DOHH2 (cell line): ENCODE results near the gene GJB2.

Experiments
- H3F3A ChIP-seq: fragments of 200-600 bp; sonication (generic), shearing (Covaris generic); 2 replicates; pipeline ENCODE4 v1.6.0; 2016; ENCODE audit warnings: antibody characterized with exemption, mild to moderate bottlenecking; ENCODE audit not compliant: control insufficient read depth, insufficient read depth
- H3K27ac ChIP-seq: fragments of 200-600 bp; sonication (generic); 2 replicates; pipeline ENCODE4 v1.5.1; 2014; ENCODE audit warnings: low read depth, mild to moderate bottlenecking, low read length, moderate library complexity
- H3K27me3 ChIP-seq: fragments of 200-600 bp; sonication (generic); 2 replicates; pipeline ENCODE4 v1.6.1; 2014; ENCODE audit warnings: mild to moderate bottlenecking, low read length, mixed read lengths; ENCODE audit not compliant: control insufficient read depth
- H3K36me3 ChIP-seq: fragments of 200-600 bp; sonication (generic); 2 replicates; pipeline ENCODE4 v1.6.1; 2014; ENCODE audit warnings: mild to moderate bottlenecking, low read length, moderate library complexity, mixed read lengths; ENCODE audit not compliant: control insufficient read depth
- H3K4me1 ChIP-seq: fragments of 200-600 bp; sonication (generic); 2 replicates; pipeline ENCODE4 v1.6.1; 2014; ENCODE audit warnings: mild to moderate bottlenecking, low read length, mixed read lengths; ENCODE audit not compliant: control insufficient read depth
- H3K4me2 ChIP-seq: fragments of 200-600 bp; sonication (generic); 2 replicates; pipeline ENCODE4 v1.6.0; 2014; ENCODE audit warnings: mild to moderate bottlenecking, low read length, moderate library complexity
- H3K4me3 ChIP-seq: fragments of 200-600 bp; sonication (generic); 2 replicates; pipeline ENCODE4 v1.5.1; 2014; ENCODE audit warnings: mild to moderate bottlenecking, low read length, mixed read lengths
- H3K79me2 ChIP-seq: fragments of 200-600 bp; sonication (generic); 2 replicates; pipeline ENCODE4 v1.6.1; 2014; ENCODE audit warnings: mild to moderate bottlenecking, low read length, mixed read lengths; ENCODE audit not compliant: control insufficient read depth
- H3K9me2 ChIP-seq: fragments of 200-600 bp; sonication (generic); replicated peaks from 2 replicates; pipeline ENCODE4 v1.6.1; 2014; ENCODE audit warnings: mild to moderate bottlenecking, low read length, mixed read lengths; ENCODE audit not compliant: control insufficient read depth
- H3K9me3 ChIP-seq: fragments of 200-600 bp; sonication (generic); 2 replicates; pipeline ENCODE4 v1.6.1; 2014; ENCODE audit warnings: antibody characterized with exemption, low read length, mixed read lengths; ENCODE audit not compliant: control insufficient read depth, insufficient read depth
- H4K20me1 ChIP-seq: fragments of 200-600 bp; sonication (generic); 2 replicates; pipeline ENCODE4 v1.6.0; 2014; ENCODE audit warnings: low read depth, mild to moderate bottlenecking, antibody characterized with exemption, low read length, moderate library complexity; ENCODE audit not compliant: control insufficient read depth, insufficient read depth
- EZH2phosphoT487 ChIP-seq: fragments of 200-600 bp; sonication (generic); IDR thresholded peaks from 2 replicates; pipeline ENCODE4 v1.6.1; 2017; ENCODE audit warnings: borderline replicate concordance, mild to moderate bottlenecking, antibody characterized with exemption, low read length, moderate library complexity, mixed read lengths
- TF ChIP-seq, protein P1 (sequence below): fragments of 200-600 bp; sonication (generic); IDR thresholded peaks from one replicate; pipeline ENCODE4 v1.5.1; 2014; ENCODE audit warnings: antibody characterized with exemption, mild to moderate bottlenecking, low read depth, low read length; ENCODE audit not compliant: poor library complexity, severe bottlenecking

Gene GJB2

DNA sequence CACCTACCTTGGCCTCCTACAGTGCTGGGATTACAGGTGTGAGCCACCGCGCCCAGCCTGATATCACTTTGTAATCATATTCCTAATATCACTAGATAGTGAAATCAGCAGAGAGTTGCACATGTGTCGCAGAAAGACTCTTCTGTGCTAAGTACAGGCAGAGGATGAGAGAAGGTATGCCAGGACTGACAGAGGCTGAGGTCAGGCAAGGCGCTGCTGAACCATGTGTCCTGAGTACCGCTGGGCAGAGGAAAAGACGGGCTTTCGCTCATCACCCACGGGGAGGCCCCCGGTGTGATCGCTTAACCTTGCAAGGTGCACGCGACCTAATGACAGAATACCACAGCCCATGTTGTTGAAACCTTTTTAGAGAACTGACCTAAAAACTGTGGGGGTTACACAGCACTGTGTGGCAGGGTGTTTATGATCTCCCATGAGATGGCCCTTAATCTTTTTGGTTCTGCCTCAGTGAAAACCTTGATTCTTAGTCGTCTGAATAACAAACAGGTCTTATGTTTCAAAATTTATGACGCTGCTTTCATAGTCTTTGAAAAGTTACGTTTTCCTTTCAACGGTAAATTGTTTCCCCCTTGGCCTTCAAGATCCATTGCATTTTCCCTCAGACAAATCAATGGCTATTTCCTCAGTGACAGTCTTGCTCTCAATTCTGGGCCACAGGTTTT, 44.1 kb downstream of the GJB2 start:
- H3K4me1 ChIP-seq = no peaks in the 10 kb centered on the region
- no peaks in the 10 kb centered on the region for H4K20me1 ChIP-seq
- H3K9me3 ChIP-seq = no peaks in the 10 kb centered on the region
- peaks cover 6% of the 10 kb centered on the region; the same call in 1 of the 2 replicates for H3K27me3 ChIP-seq
- H3K79me2 ChIP-seq = no peaks in the 10 kb centered on the region
- no peak overlapping the region for H3K4me2 ChIP-seq
- H3K36me3 ChIP-seq = no peaks in the 10 kb centered on the region
- H3F3A ChIP-seq = no peaks in the 10 kb centered on the region
- H3K9me2 ChIP-seq = no peaks in the 10 kb centered on the region
- H3K4me3 ChIP-seq = no peak overlapping the region
- H3K27ac ChIP-seq = no peak overlapping the region
- no peak for TF ChIP-seq EZH2phosphoT487
- TF ChIP-seq, protein P1, sequence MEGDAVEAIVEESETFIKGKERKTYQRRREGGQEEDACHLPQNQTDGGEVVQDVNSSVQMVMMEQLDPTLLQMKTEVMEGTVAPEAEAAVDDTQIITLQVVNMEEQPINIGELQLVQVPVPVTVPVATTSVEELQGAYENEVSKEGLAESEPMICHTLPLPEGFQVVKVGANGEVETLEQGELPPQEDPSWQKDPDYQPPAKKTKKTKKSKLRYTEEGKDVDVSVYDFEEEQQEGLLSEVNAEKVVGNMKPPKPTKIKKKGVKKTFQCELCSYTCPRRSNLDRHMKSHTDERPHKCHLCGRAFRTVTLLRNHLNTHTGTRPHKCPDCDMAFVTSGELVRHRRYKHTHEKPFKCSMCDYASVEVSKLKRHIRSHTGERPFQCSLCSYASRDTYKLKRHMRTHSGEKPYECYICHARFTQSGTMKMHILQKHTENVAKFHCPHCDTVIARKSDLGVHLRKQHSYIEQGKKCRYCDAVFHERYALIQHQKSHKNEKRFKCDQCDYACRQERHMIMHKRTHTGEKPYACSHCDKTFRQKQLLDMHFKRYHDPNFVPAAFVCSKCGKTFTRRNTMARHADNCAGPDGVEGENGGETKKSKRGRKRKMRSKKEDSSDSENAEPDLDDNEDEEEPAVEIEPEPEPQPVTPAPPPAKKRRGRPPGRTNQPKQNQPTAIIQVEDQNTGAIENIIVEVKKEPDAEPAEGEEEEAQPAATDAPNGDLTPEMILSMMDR = no peak

DNA sequence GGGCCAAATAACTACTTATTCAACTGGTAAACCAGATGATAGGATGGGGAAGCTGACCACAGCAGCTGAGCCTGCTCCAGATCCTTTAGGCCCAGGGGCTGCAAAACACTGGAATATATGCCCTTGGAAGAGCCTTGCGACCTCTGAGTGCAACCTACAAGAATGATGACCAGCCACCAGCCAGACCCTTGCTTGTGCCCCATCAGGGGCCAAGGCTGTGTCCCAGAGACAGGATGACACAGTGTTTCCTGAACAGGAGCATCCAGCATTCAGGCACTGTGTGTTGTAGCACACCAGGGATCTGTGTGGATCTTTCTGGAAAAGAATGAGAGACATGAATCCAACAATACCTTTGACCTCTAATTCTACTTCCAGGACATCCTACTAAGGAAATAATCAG, 46.4 kb downstream of the GJB2 start:
- Histone ChIP-seq H3K9me2 (no peaks in the 10 kb centered on the region), H3K27me3 (peaks cover 7% of the 10 kb centered on the region), H4K20me1 (no peaks in the 10 kb centered on the region), H3K4me1 (no peaks in the 10 kb centered on the region), H3K4me3 (no peak overlapping the region), H3K79me2 (no peaks in the 10 kb centered on the region), H3K4me2 (no peak overlapping the region), H3K36me3 (no peaks in the 10 kb centered on the region), H3F3A (no peaks in the 10 kb centered on the region), H3K27ac (no peak overlapping the region), H3K9me3 (no peaks in the 10 kb centered on the region)
- TF ChIP-seq, protein P1 = no peak
- no peak for TF ChIP-seq EZH2phosphoT487

DNA sequence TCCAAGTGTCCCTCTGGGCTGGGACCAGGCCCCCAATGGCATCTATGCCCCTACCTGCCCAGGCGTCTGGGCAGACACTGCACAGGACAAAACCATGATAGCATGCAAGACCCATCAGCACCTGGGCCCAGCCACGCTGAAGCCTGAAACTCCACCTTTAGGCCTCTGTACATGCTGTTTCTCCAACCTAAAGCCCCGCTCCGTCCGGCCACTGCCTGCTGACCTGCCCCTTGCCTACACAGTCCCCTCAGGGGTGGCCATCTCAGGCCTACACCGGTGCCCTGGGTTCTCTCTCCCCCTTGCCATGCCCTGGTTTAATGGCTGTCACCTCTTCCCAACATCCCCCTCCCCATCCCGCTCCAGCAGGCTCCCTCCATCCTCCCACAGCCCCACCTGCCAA, 47.2 kb downstream of the GJB2 start:
- Histone ChIP-seq H4K20me1 (no peaks in the 10 kb centered on the region), H3K36me3 (no peaks in the 10 kb centered on the region), H3K9me2 (no peaks in the 10 kb centered on the region), H3K4me2 (no peak overlapping the region), H3K9me3 (no peaks in the 10 kb centered on the region), H3K27me3 (peaks cover 15% of the 10 kb centered on the region), H3K79me2 (no peaks in the 10 kb centered on the region), H3K4me1 (no peaks in the 10 kb centered on the region), H3F3A (no peaks in the 10 kb centered on the region), H3K4me3 (no peak overlapping the region), H3K27ac (no peak overlapping the region)
- TF ChIP-seq EZH2phosphoT487 = no peak

DNA sequence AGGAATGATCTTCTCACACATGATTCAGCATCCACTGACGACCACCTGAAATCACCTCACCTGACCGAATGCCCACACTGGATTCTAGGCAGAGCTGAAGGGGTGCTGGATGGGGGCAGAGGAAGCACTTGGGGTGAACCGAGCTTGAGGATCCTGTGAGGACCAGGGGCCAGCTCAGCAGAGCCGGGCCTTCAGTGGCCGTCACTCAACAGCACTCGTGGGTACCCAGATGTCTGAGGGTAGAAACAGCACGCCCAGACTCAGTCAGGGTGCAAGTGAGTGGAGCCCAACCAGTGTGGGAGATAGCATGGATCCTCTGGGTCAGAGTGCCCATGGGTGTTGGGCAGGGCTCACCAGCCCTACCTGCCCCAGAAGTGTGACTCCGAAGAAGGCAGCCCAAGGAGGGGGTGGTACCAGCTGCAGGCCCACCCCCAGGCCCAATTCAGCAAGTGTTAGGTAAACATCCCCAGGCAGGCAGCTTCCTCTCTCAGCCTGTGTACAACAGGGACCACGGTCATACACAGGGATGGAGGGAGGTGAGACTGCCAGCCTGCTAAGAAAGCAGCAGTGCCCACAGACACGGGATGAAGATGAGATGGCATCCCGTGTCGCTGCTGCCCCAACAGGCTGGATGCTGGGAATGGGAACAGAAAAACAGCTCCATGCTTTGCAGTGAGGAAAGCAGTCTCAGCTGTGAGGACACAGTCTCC, 48.4 kb downstream of the GJB2 start:
- Histone ChIP-seq H3K4me1 (no peaks in the 10 kb centered on the region), H3K4me2 (no peak overlapping the region), H3K9me3 (no peaks in the 10 kb centered on the region), H3F3A (no peaks in the 10 kb centered on the region), H4K20me1 (no peaks in the 10 kb centered on the region), H3K27me3 (peaks cover 27% of the 10 kb centered on the region), H3K36me3 (no peaks in the 10 kb centered on the region), H3K9me2 (no peaks in the 10 kb centered on the region), H3K27ac (no peak overlapping the region), H3K4me3 (no peak overlapping the region), H3K79me2 (no peaks in the 10 kb centered on the region)
- TF ChIP-seq, protein P1 = no peak
- no peak for TF ChIP-seq EZH2phosphoT487
